ENCODE data around the gene CTXND1.

CTXND1 gene

DNA sequence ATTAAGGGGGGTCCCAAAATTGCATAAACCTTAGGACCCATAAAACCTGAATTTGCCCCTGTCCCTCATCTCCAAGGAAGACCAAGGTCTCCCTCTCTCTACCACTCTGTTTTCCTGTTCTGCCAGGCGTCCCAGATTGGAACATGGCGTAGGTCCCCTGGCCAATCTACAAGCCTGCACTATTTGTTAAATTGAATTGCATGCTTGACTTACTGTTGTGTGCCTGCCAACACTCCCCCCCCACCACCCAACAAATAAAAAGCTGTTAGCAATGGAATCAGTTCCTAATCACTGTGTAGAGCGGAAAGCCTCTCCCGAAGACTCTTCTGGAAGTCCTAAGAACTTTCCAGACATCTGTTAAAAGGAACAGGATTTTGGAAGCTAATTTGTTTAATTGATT lies 11.7 kb downstream of the CTXND1 start:
- Histone ChIP-seq H4K8ac (ENCODE audit: low read length) (no peak overlapping the region), H3K36me3 (ENCODE audit: control insufficient read depth in 1 of 2, insufficient read depth in 2 of 2, low read depth in 1 of 2, low read length in 2 of 2) (no peaks in the 10 kb centered on the region), H2AFZ (ENCODE audit: low read depth, low read length) (no peak overlapping the region), H4K91ac (ENCODE audit: low read length) (no peak overlapping the region), H3K4me1 (ENCODE audit: control insufficient read depth, insufficient read depth, low read depth, low read length) (no peaks in the 10 kb centered on the region), H3K4me3 (ENCODE audit: insufficient read depth in 1 of 2, low read depth in 1 of 2, low read length in 2 of 2) (no peak overlapping the region), H3K27me3 (ENCODE audit: control insufficient read depth in 1 of 2, insufficient read depth in 1 of 2, low read length in 2 of 2) (peaks cover 37 to 63% of the 10 kb centered on the region in 2 experiments), H3K9me3 (ENCODE audit: control insufficient read depth, low read length) (no peaks in the 10 kb centered on the region), H3K14ac (ENCODE audit: low read length in 2 of 2) (no peak overlapping the region), H3K18ac (ENCODE audit: low read depth in 1 of 2, low read length in 2 of 2) (no peak overlapping the region), H2BK5ac (ENCODE audit: low read depth, low read length, poor library complexity, severe bottlenecking) (no peak overlapping the region), H2BK15ac (ENCODE audit: low read depth, poor library complexity, severe bottlenecking) (no peak overlapping the region), H3K23ac (ENCODE audit: low read length in 2 of 2) (no peak overlapping the region), H2BK120ac (ENCODE audit: low read depth, low read length) (no peak overlapping the region), H3K79me1 (replicated peaks; ENCODE audit: low read length, poor library complexity, severe bottlenecking) (no peaks in the 10 kb centered on the region), H3K4ac (ENCODE audit: low read depth in 1 of 2, low read length in 2 of 2) (no peak overlapping the region), H3K4me2 (ENCODE audit: low read length, poor library complexity, severe bottlenecking) (no peak overlapping the region), H3K27ac (ENCODE audit: low read length, poor library complexity, severe bottlenecking) (no peak overlapping the region), H2BK12ac (ENCODE audit: low read length in 2 of 2) (no peak overlapping the region), H2AK5ac (ENCODE audit: low read length, severe bottlenecking) (no peak overlapping the region), H3K9ac (ENCODE audit: low read length) (no peak overlapping the region)
- WGBS: 82% methylated on average over 4 of the region's 4 CpGs
- DNase-seq: no peak

DNA sequence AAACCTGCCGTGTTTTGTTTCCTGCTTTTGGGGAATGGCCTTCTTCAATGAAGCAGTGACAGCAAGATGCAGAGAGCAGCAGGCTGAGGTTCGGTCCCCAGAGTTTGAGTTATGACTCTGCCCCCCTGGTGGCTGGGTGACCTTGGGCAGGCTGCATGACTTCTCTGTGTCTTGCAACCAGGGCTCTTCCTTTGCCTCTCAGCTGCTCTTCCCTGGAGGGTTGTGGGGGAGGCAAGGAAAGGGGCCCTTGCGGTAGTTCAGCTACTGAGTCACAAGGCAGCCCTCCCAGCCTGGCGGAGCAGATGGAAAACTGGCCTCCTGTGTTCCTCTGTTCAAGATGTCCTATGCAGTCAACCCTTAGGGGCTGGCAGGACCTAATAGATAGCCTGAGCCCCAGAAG lies 17.1 kb downstream of the CTXND1 start:
- no peak overlapping the region for H3K27ac ChIP-seq (ENCODE audit: low read length, poor library complexity, severe bottlenecking)
- H3K4ac ChIP-seq (ENCODE audit: low read depth in 1 of 2, low read length in 2 of 2): no peak overlapping the region
- no peak overlapping the region for H2BK5ac ChIP-seq (ENCODE audit: low read depth, low read length, poor library complexity, severe bottlenecking)
- H3K18ac ChIP-seq (ENCODE audit: low read depth in 1 of 2, low read length in 2 of 2): no peak overlapping the region
- no peak overlapping the region for H2BK12ac ChIP-seq (ENCODE audit: low read length in 2 of 2)
- no peak overlapping the region for H3K23ac ChIP-seq (ENCODE audit: low read length in 2 of 2)
- H2AK5ac ChIP-seq (ENCODE audit: low read length, severe bottlenecking): no peak overlapping the region
- no peak overlapping the region for H3K14ac ChIP-seq (ENCODE audit: low read length in 2 of 2)
- no peaks in the 10 kb centered on the region for H3K79me1 ChIP-seq (replicated peaks; ENCODE audit: low read length, poor library complexity, severe bottlenecking)
- H2BK15ac ChIP-seq (ENCODE audit: low read depth, poor library complexity, severe bottlenecking): no peak overlapping the region
- peak; percentile 22 for DNase-seq
- H2BK120ac ChIP-seq (ENCODE audit: low read depth, low read length): no peak overlapping the region
- WGBS: 67% methylated on average over 4 of the region's 4 CpGs
- H3K4me3 ChIP-seq (ENCODE audit: insufficient read depth in 1 of 2, low read depth in 1 of 2, low read length in 2 of 2): no peak overlapping the region
- H3K36me3 ChIP-seq (ENCODE audit: control insufficient read depth in 1 of 2, insufficient read depth in 2 of 2, low read depth in 1 of 2, low read length in 2 of 2): no peaks in the 10 kb centered on the region
- peaks cover 13 to 60% of the 10 kb centered on the region in 2 experiments for H3K27me3 ChIP-seq (ENCODE audit: control insufficient read depth in 1 of 2, insufficient read depth in 1 of 2, low read length in 2 of 2)
- no peak overlapping the region for H2AFZ ChIP-seq (ENCODE audit: low read depth, low read length)
- no peak overlapping the region for H3K4me2 ChIP-seq (ENCODE audit: low read length, poor library complexity, severe bottlenecking)
- H4K8ac ChIP-seq (ENCODE audit: low read length): no peak overlapping the region
- H4K91ac ChIP-seq (ENCODE audit: low read length): no peak overlapping the region
- H3K4me1 ChIP-seq (ENCODE audit: control insufficient read depth, insufficient read depth, low read depth, low read length): no peaks in the 10 kb centered on the region
- no peak overlapping the region for H3K9ac ChIP-seq (ENCODE audit: low read length)
- H3K9me3 ChIP-seq (ENCODE audit: control insufficient read depth, low read length): no peaks in the 10 kb centered on the region

DNA sequence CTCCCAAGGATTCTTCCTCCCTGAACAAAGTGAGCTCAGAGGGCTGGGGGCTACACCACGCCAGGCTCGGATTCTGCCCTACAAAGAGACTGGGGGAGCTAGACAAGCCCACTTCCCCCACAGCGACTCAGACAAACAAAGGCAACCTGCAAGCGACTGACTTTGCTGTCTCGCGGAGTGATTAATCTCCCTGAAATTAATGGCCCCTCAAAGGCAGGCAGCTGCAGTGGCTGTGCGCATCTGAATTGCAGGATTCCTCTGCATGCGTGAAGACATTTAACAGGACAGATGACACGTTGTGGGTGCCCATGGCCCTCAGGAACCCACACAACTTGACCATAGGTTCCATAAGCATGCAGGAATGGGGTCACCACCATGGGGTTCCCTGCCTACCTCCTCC lies 18.4 kb downstream of the CTXND1 start:
- Histone ChIP-seq H3K9me3 (ENCODE audit: control insufficient read depth, low read length) (no peaks in the 10 kb centered on the region), H3K27ac (ENCODE audit: low read length, poor library complexity, severe bottlenecking) (no peak overlapping the region), H2BK15ac (ENCODE audit: low read depth, poor library complexity, severe bottlenecking) (no peak overlapping the region), H3K23ac (ENCODE audit: low read length in 2 of 2) (no peak overlapping the region), H3K4ac (ENCODE audit: low read depth in 1 of 2, low read length in 2 of 2) (no peak overlapping the region), H2BK5ac (ENCODE audit: low read depth, low read length, poor library complexity, severe bottlenecking) (no peak overlapping the region), H3K36me3 (ENCODE audit: control insufficient read depth in 1 of 2, insufficient read depth in 2 of 2, low read depth in 1 of 2, low read length in 2 of 2) (no peaks in the 10 kb centered on the region), H4K8ac (ENCODE audit: low read length) (no peak overlapping the region), H3K18ac (ENCODE audit: low read depth in 1 of 2, low read length in 2 of 2) (no peak overlapping the region), H3K79me1 (replicated peaks; ENCODE audit: low read length, poor library complexity, severe bottlenecking) (no peaks in the 10 kb centered on the region), H2AFZ (ENCODE audit: low read depth, low read length) (no peak overlapping the region), H3K4me2 (ENCODE audit: low read length, poor library complexity, severe bottlenecking) (no peak overlapping the region), H2AK5ac (ENCODE audit: low read length, severe bottlenecking) (no peak overlapping the region), H2BK12ac (ENCODE audit: low read length in 2 of 2) (no peak overlapping the region), H3K4me1 (ENCODE audit: control insufficient read depth, insufficient read depth, low read depth, low read length) (no peaks in the 10 kb centered on the region), H3K9ac (ENCODE audit: low read length) (no peak overlapping the region), H3K14ac (ENCODE audit: low read length in 2 of 2) (no peak overlapping the region), H3K27me3 (ENCODE audit: control insufficient read depth in 1 of 2, insufficient read depth in 1 of 2, low read length in 2 of 2) (peaks cover 13 to 58% of the 10 kb centered on the region in 2 experiments), H4K91ac (ENCODE audit: low read length) (no peak overlapping the region), H3K4me3 (ENCODE audit: insufficient read depth in 1 of 2, low read depth in 1 of 2, low read length in 2 of 2) (no peak overlapping the region), H2BK120ac (ENCODE audit: low read depth, low read length) (no peak overlapping the region)
- 71% methylated on average over 9 of the region's 9 CpGs for WGBS
- DNase-seq: no peak

DNA sequence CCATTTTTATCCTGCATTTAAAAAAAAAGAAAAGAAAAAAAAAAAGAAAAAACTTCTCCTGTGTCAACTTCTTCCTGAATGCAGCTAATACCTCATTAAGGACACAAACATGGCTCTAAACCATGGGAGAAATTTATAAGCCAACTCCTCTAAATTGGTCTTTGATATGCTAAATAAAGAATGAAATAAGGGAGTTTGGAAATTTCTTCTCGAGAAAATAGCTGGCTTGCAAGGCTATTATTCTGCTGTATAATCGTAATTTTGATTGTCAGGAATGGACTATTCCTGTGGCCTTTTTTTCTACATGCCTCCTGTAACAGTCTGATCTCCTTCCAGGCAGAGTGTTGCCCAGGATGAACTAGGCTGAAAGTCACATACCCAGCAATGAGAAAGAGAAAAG lies 20.6 kb downstream of the CTXND1 start:
- 59% methylated on average over 2 of the region's 2 CpGs for WGBS
- Histone ChIP-seq H3K4me3 (ENCODE audit: insufficient read depth in 1 of 2, low read depth in 1 of 2, low read length in 2 of 2) (no peak overlapping the region), H3K36me3 (ENCODE audit: control insufficient read depth in 1 of 2, insufficient read depth in 2 of 2, low read depth in 1 of 2, low read length in 2 of 2) (no peaks in the 10 kb centered on the region), H3K4me1 (ENCODE audit: control insufficient read depth, insufficient read depth, low read depth, low read length) (no peaks in the 10 kb centered on the region), H3K27ac (ENCODE audit: low read length, poor library complexity, severe bottlenecking) (no peak overlapping the region), H4K91ac (ENCODE audit: low read length) (no peak overlapping the region), H2BK12ac (ENCODE audit: low read length in 2 of 2) (no peak overlapping the region), H3K9me3 (ENCODE audit: control insufficient read depth, low read length) (no peaks in the 10 kb centered on the region), H4K8ac (ENCODE audit: low read length) (no peak overlapping the region), H3K27me3 (ENCODE audit: control insufficient read depth in 1 of 2, insufficient read depth in 1 of 2, low read length in 2 of 2) (peaks cover 15 to 72% of the 10 kb centered on the region in 2 experiments), H3K79me1 (replicated peaks; ENCODE audit: low read length, poor library complexity, severe bottlenecking) (no peaks in the 10 kb centered on the region), H2AK5ac (ENCODE audit: low read length, severe bottlenecking) (no peak overlapping the region), H3K23ac (ENCODE audit: low read length in 2 of 2) (no peak overlapping the region), H3K4me2 (ENCODE audit: low read length, poor library complexity, severe bottlenecking) (no peak overlapping the region), H2BK15ac (ENCODE audit: low read depth, poor library complexity, severe bottlenecking) (no peak overlapping the region), H2BK120ac (ENCODE audit: low read depth, low read length) (no peak overlapping the region), H3K4ac (ENCODE audit: low read depth in 1 of 2, low read length in 2 of 2) (no peak overlapping the region), H2AFZ (ENCODE audit: low read depth, low read length) (no peak overlapping the region), H3K18ac (ENCODE audit: low read depth in 1 of 2, low read length in 2 of 2) (no peak overlapping the region), H3K9ac (ENCODE audit: low read length) (no peak overlapping the region), H2BK5ac (ENCODE audit: low read depth, low read length, poor library complexity, severe bottlenecking) (no peak overlapping the region), H3K14ac (ENCODE audit: low read length in 2 of 2) (no peak overlapping the region)
- DNase-seq: no peak

Data from mesenchymal stem cell (in vitro differentiated cells and primary cell).